HG03175 (cell line): ENCODE data around the gene CHL1.

Experiments used
- ATAC-seq: cut with Tn5 transposase; IDR thresholded peaks from one replicate; pipeline ENCODE4 v1.9.1; 2021; ENCODE audit warnings: mild to moderate bottlenecking, moderate library complexity; ENCODE audit not compliant: unreplicated experiment

The CHL1 gene

DNA sequence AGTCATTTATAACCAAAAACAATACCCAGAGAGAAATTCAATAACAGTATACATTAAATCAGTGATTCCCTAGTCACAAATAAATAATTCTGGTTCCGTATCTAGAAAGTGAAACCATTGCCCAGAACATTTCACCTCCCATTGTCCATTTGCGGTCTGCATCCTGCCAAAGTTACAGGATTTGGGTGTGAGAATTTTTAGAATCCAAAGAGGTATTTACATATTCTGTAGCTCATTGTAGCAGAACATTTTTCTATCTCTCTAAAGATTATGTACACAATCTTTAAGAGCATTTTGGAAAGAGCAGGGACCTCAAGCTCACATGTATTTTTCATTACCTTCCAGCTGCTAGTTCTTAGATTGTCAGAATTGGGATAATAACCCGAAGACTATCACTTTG is 261.6 kb downstream of the CHL1 start:
- no peak for ATAC-seq

DNA sequence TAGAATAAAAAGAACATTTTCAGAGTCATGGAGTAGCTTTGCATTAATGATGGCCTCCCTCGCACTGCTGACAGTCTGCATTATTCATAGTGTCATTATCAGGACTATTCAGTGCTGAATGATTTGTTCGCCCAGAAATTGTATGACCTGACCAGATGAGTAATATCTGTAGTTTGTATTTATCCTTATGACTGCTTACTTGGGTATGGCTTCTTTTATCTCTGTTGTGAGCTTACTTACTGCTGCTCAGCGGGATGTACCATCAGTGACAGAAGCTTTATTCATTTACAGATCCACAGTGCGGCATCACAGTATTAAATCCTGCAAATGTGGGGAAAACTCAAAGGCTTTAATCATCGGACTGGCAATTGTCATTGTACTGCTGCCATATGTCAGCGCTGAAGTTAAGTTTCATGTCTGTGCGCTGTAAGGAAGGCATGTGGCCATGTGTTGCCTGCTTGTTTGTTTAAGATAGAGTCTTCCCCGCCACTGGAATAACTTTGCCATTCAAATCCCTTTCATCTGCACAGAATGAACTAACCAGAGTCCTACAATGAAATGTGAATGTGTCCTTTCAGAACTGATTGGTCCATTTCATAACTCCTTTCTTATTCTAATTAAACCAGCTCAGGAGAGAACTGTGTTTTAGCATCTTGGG is 262.2 kb downstream of the CHL1 start:
- ATAC-seq: no peak
